Panc1 (cell line): ENCODE measurements around the gene RUNX1. TPM values are rescaled to one million over a fixed set of nuclear protein-coding genes. Genes with fewer than 3 reads are reported as not detected.

Experiments used
- ATAC-seq: fragments of 200-7000 bp; cut with Tn5 transposase; 2 replicates; pipeline ENCODE4 v1.9.1; 2020; ENCODE audit warnings: mild to moderate bottlenecking, moderate library complexity
- BruUV-seq: library from RNA; stranded (reverse); fragments of 400-500 nt; replicated peaks from 2 replicates; lab custom pipeline; 2021; lab: Mats Ljungman, UMichigan
- CTCF ChIA-PET: fragments of 300-600 bp; sonication (Branson Sonifier 250); formaldehyde crosslinking; loops from one replicate; lab custom pipeline; 2022; ENCODE audit warnings: antibody characterized with exemption; lab: Charles Lee
- POLR2A ChIA-PET: fragments of 300-600 bp; sonication (Branson Sonifier 250); formaldehyde crosslinking; loops from one replicate; lab custom pipeline; 2022; ENCODE audit warnings: antibody characterized with exemption; lab: Charles Lee
- DNase-seq: peaks from one replicate; pipeline ENCODE4 v3.0.0-alpha.2; 2010; ENCODE audit warnings: low read depth, low spot score
- H3K27ac ChIP-seq: 2 replicates; pipeline ENCODE4 v1.5.1; 2011; ENCODE audit warnings: mild to moderate bottlenecking, low read length, inconsistent platforms
- H3K27me3 ChIP-seq: fragments of 200-500 bp; sonication (Bioruptor generic); 2 replicates; pipeline ENCODE4 v1.6.0; 2014; ENCODE audit warnings: low read length, inconsistent platforms; ENCODE audit not compliant: control insufficient read depth, insufficient read depth
- H3K36me3 ChIP-seq: fragments of 200-500 bp; sonication (Bioruptor generic); 2 replicates; pipeline ENCODE4 v1.5.1; 2014; ENCODE audit warnings: inconsistent platforms, mild to moderate bottlenecking, low read length, moderate library complexity; ENCODE audit not compliant: control insufficient read depth, insufficient read depth
- H3K4me1 ChIP-seq: 2 replicates; pipeline ENCODE4 v1.5.1; 2011; ENCODE audit warnings: inconsistent platforms, mild to moderate bottlenecking, low read length, moderate library complexity; ENCODE audit not compliant: control insufficient read depth, insufficient read depth
- H3K4me3 ChIP-seq, 2 experiments: 2 replicates each; pipeline ENCODE4 v1.5.1; 2011 to 2012; ENCODE audit warnings: low read depth in 2 of 2, low read length in 2 of 2, mild to moderate bottlenecking in 2 of 2, inconsistent platforms in 1 of 2, moderate library complexity in 1 of 2
- H3K9me3 ChIP-seq: fragments of 200-500 bp; sonication (Bioruptor generic); 2 replicates; pipeline ENCODE4 v1.5.1; 2014; ENCODE audit warnings: low read depth, mild to moderate bottlenecking, inconsistent platforms, low read length, moderate library complexity; ENCODE audit not compliant: control insufficient read depth, insufficient read depth
- CTCF ChIP-seq: fragments of 450-650 bp; IDR thresholded peaks from 2 replicates; pipeline ENCODE4 v1.5.1; 2017; ENCODE audit warnings: mild to moderate bottlenecking
- POLR2AphosphoS5 ChIP-seq: IDR thresholded peaks from 2 replicates; pipeline ENCODE4 v1.6.1; 2012; ENCODE audit warnings: mild to moderate bottlenecking, low read depth, low read length, moderate library complexity
- REST ChIP-seq, 2 experiments: IDR thresholded peaks; 2 replicates each; pipeline ENCODE4 v1.6.1; 2011 to 2012; ENCODE audit warnings: low read depth in 2 of 2, control low read depth in 1 of 2, low read length in 1 of 2, mild to moderate bottlenecking in 1 of 2, moderate library complexity in 1 of 2; ENCODE audit not compliant: insufficient read depth in 1 of 2
- SIN3A ChIP-seq: IDR thresholded peaks from 2 replicates; pipeline ENCODE4 v1.6.1; 2012; ENCODE audit warnings: low read depth, mild to moderate bottlenecking, low read length, moderate library complexity, borderline replicate concordance; ENCODE audit not compliant: insufficient read depth
- TCF7L2 ChIP-seq: IDR thresholded peaks from 2 replicates; pipeline ENCODE4 v1.6.1; 2011; ENCODE audit warnings: mild to moderate bottlenecking, low read depth, low read length, inconsistent platforms
- in situ Hi-C: cut with HindIII; loops from 2 replicates; pipeline ENCODE4 v1.10.0; 2016; ENCODE audit warnings: low sequenced_read_pairs, low pct_unique_long_range_greater_than_20kb
- intact Hi-C: fragments of 100-400 bp; cut with micrococcal nuclease; formaldehyde crosslinking; loops from one replicate; pipeline ENCODE4 v1.10.0; 2022; ENCODE audit not compliant: unreplicated experiment
- total RNA-seq: library from RNA; stranded (reverse); gene quantifications from one replicate; pipeline ENCODE4 v1.2.1, GENCODE V29; 2021; ENCODE audit not compliant: unreplicated experiment

The RUNX1 gene
- total RNA-seq, 1 experiment from 2014 or later = 22.4 TPM

GRCh38 chr21:34885125-34885524 is 164.0 kb downstream of the RUNX1 start:
- DNase-seq (no peak), ATAC-seq (no peak)
- Histone ChIP-seq H3K36me3 (no peaks in the 10 kb centered on the region; the same call in none of the 2 replicates), H3K27me3 (no peaks in the 10 kb centered on the region), H3K9me3 (no peaks in the 10 kb centered on the region), H3K4me1 (peaks cover 27% of the 10 kb centered on the region), H3K27ac (peak overlapping the region; percentile 84), H3K4me3 (peak overlapping the region; percentile 65 to 71)
- no peak for TF ChIP-seq TCF7L2
- no peak for TF ChIP-seq REST (IDR thresholded peaks at IDR 0.05; ENCODE audit: insufficient read depth in 1 of 2, low read depth in 2 of 2, low read length in 1 of 2)
- no peak for TF ChIP-seq CTCF
- no peak for TF ChIP-seq POLR2AphosphoS5
- TF ChIP-seq SIN3A = no peak
- intact Hi-C loops = no loop called here
- in situ Hi-C loops = no loop called here
- no TSS peak for BruUV-seq
- ChIA-PET CTCF (interaction anchor here (1.0 kb wide), 1 partner anchor 139 kb away, joined by 3 read pairs; no protein-coding TSS in a partner anchor), POLR2A (no interaction called here)

- Histone ChIP-seq H3K36me3 (peaks cover 3% of the 10 kb centered on the region), H3K4me3 (peak overlapping the region; percentile 65 to 71), H3K9me3 (no peaks in the 10 kb centered on the region), H3K27me3 (no peaks in the 10 kb centered on the region), H3K4me1 (peaks cover 27% of the 10 kb centered on the region), H3K27ac (peak overlapping the region; percentile 84)
- TF ChIP-seq SIN3A (no peak), REST (IDR thresholded peaks at IDR 0.05; ENCODE audit: insufficient read depth in 1 of 2, low read depth in 2 of 2, low read length in 1 of 2) (no peak), POLR2AphosphoS5 (no peak), CTCF (no peak), TCF7L2 (no peak)
- DNase-seq (no peak), ATAC-seq (no peak)
- BruUV-seq = no TSS peak
- in situ Hi-C loops = no loop called here
- ChIA-PET CTCF (no interaction called here), POLR2A (no interaction called here)
- intact Hi-C loops = no loop called here
Measured at GRCh38 chr21:34884346-34884929, 164.7 kb downstream of the RUNX1 start.
